Thyroid gland (tissue), 4 donors: ENCODE data around the gene RETREG1. TPM values are rescaled to one million over a fixed set of nuclear protein-coding genes. Genes with fewer than 3 reads are reported as not detected.

ENCODE experiments used
- DNase-seq, 2 donors: peaks; one replicate each; pipeline ENCODE4 v3.0.0-alpha.2; 2019
- H3K27ac ChIP-seq, 3 donors: fragments of 200-600 bp; sonication (generic); 1 replicate in 2 of 3; 2 replicates in 1 of 3; pipeline ENCODE4 v1.5.1; 2016 to 2019; ENCODE audit warnings: mild to moderate bottlenecking in 1 of 3, moderate library complexity in 1 of 3
- H3K27me3 ChIP-seq: fragments of 200-600 bp; sonication (generic); one replicate; pipeline ENCODE4 v1.5.1; 2019
- H3K36me3 ChIP-seq, 2 donors: fragments of 200-600 bp; sonication (generic); one replicate each; pipeline ENCODE4 v1.5.1; 2016 to 2019
- H3K4me1 ChIP-seq, 2 donors: fragments of 200-600 bp; sonication (generic); one replicate each; pipeline ENCODE4 v1.5.1; 2017 to 2019
- H3K4me3 ChIP-seq, 3 donors: fragments of 200-600 bp; sonication (generic); replicated peaks in 1 of 3; 1 replicate in 2 of 3; 2 replicates in 1 of 3; pipeline ENCODE4 v1.5.1; 2016; ENCODE audit warnings: mild to moderate bottlenecking in 1 of 3
- H3K9me3 ChIP-seq: fragments of 200-600 bp; sonication (generic); one replicate; pipeline ENCODE4 v1.5.1; 2017
- POLR2A ChIP-seq, 2 donors: fragments of 450-650 bp; IDR thresholded peaks; one replicate each; pipeline ENCODE4 v1.6.1; 2017; ENCODE audit warnings: antibody characterized with exemption in 2 of 2, mild to moderate bottlenecking in 2 of 2, moderate library complexity in 1 of 2
- WGBS, 2 donors: methylation state at CpG; one replicate each; pipeline ENCODE4 v1.1.5; 2017; 5-methylcytosine and 5-hydroxymethylcytosine counted together
- intact Hi-C: fragments of 100-400 bp; cut with DNase I; formaldehyde crosslinking; loops from one replicate; pipeline ENCODE4 v1.15.1; 2023
- total RNA-seq, 4 donors: library from RNA; depleted of rRNA; stranded (reverse); fragments of >200 nt; gene quantifications; one replicate each; pipeline ENCODE4 v1.2.3, GENCODE V29; 2016
- TF ChIP-seq, protein P1 (sequence below), 6 experiments: fragments of 200-600 bp in 3 of 6; fragments of 450-650 bp in 3 of 6; sonication (generic) in 3 of 6; IDR thresholded peaks; one replicate each; pipeline ENCODE4 v1.5.1; 2016 to 2019; ENCODE audit warnings: antibody characterized with exemption in 6 of 6, mild to moderate bottlenecking in 2 of 6, inconsistent platforms in 1 of 6, moderate library complexity in 1 of 6

RETREG1 gene
- total RNA-seq, 4 donors from 2014 or later = 14.8 to 22.1 (median 17.9) TPM

DNA sequence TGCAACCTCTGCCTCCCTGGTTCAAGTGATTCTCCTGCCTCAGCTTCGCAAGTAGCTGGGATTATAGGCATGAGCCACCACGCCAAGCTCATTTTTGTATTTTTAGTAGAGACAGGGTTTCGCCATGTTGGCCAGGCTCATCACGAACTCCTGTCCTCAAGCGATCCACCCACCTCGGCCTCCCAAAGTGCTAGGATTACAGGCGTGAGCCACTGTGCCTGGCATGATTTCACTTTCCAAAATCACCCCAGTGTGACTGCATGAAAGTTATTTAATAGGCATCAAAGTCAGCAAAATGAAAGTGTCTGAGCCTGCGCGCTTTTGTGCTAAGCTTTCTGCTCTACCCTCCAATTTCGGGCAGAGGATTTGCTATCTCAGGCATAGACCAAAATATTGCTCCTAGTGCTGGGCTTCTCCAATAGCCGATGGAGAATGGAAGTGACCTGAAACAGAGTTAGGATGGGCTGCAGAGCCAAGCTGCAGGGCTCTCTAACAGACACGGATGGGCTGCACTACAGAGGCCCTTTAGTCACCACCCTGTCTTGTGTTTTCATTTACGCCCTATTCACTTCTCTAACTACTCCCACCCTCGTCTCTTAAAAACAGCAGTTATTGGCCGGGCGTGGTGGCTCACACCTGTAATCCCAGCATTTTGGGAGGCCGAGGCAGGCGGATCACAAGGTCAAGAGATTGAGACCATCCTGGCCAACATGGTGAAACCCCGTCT lies 44.3 kb downstream of the RETREG1 start:
- no peak overlapping the region for H3K27ac ChIP-seq
- no peaks in the 10 kb centered on the region for H3K27me3 ChIP-seq
- TF ChIP-seq POLR2A (IDR thresholded peaks at IDR 0.05) = no peak
- TF ChIP-seq, protein P1, sequence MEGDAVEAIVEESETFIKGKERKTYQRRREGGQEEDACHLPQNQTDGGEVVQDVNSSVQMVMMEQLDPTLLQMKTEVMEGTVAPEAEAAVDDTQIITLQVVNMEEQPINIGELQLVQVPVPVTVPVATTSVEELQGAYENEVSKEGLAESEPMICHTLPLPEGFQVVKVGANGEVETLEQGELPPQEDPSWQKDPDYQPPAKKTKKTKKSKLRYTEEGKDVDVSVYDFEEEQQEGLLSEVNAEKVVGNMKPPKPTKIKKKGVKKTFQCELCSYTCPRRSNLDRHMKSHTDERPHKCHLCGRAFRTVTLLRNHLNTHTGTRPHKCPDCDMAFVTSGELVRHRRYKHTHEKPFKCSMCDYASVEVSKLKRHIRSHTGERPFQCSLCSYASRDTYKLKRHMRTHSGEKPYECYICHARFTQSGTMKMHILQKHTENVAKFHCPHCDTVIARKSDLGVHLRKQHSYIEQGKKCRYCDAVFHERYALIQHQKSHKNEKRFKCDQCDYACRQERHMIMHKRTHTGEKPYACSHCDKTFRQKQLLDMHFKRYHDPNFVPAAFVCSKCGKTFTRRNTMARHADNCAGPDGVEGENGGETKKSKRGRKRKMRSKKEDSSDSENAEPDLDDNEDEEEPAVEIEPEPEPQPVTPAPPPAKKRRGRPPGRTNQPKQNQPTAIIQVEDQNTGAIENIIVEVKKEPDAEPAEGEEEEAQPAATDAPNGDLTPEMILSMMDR (IDR thresholded peaks at IDR 0.05) = no peak
- no peaks in the 10 kb centered on the region for H3K36me3 ChIP-seq
- H3K9me3 ChIP-seq = no peaks in the 10 kb centered on the region
- WGBS, 2 donors = 87% methylated on average over 19 of the region's 19 CpGs
- H3K4me1 ChIP-seq = peaks cover 15 to 27% of the 10 kb centered on the region in 2 donors
- intact Hi-C loops = no loop called here
- H3K4me3 ChIP-seq = no peak overlapping the region
- no peak for DNase-seq

DNA sequence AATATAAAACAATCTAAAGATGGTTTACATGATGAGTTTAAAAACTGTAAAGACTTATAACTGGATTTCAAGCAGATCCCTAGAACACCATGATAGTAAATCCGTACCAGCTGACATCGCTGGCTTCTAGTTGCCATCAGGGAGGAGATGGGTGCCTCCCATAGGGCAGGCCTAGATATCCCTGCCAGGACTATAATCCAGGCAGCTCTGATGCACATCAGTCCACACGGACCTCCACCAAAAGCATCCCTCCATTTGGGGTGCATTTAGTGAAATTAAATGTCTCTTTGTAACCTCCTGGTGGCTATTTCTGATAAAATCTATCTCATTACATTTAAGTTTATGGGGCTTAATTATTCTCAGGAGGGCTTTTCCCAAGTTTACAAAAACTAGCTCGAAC lies 45.8 kb downstream of the RETREG1 start:
- Histone ChIP-seq H3K4me1 (peaks cover 15 to 27% of the 10 kb centered on the region in 2 donors), H3K4me3 (no peak overlapping the region), H3K27me3 (no peaks in the 10 kb centered on the region), H3K9me3 (no peaks in the 10 kb centered on the region), H3K27ac (no peak overlapping the region), H3K36me3 (no peaks in the 10 kb centered on the region)
- no peak for TF ChIP-seq POLR2A (IDR thresholded peaks at IDR 0.05)
- TF ChIP-seq, protein P1 (IDR thresholded peaks at IDR 0.05) = no peak
- WGBS, 2 donors = 73 to 80% methylated on average over 4 of the region's 4 CpGs
- no peak for DNase-seq
- intact Hi-C loops = no loop called here

DNA sequence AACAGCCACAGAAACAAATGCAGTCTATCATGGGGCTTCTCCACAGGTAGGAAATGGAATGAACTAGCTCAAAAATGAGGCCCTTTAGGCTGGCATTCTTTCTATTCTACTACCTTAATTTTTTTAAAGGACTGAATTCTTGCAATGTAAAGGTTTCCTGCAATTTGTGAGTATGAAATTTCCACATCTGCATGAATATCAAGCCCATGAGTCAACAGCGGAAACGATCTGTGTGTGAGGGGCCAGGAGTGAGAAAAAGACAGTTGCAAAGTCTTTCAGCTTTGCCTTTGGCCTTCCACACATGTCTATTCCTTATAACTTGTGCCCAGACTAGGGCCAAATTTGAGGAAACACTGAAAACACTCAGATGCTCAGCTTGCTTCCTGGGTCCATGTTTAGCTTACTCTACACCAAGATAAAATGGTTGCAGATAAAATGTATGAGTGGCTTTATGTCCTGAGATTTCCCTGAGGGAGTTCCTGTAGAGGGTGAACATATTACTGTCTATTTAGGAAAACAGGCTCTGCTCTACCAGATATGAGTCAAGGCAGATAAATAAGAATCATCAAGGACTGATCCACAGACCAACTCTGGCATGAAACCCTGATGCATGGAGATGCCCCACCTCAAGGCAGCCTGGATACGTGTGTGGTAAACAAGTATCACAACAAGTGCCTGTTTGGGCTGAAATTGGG lies 46.5 kb downstream of the RETREG1 start:
- no peak for DNase-seq
- H3K27me3 ChIP-seq = no peaks in the 10 kb centered on the region
- TF ChIP-seq POLR2A (IDR thresholded peaks at IDR 0.05) = no peak
- TF ChIP-seq, protein P1 (IDR thresholded peaks at IDR 0.05) = no peak
- peaks cover 15 to 22% of the 10 kb centered on the region in 2 donors for H3K4me1 ChIP-seq
- 80 to 83% methylated on average over 3 of the region's 3 CpGs for WGBS, 2 donors
- no peaks in the 10 kb centered on the region for H3K36me3 ChIP-seq
- no peak overlapping the region for H3K27ac ChIP-seq
- no peak overlapping the region for H3K4me3 ChIP-seq
- no peaks in the 10 kb centered on the region for H3K9me3 ChIP-seq
- intact Hi-C loops = no loop called here

DNA sequence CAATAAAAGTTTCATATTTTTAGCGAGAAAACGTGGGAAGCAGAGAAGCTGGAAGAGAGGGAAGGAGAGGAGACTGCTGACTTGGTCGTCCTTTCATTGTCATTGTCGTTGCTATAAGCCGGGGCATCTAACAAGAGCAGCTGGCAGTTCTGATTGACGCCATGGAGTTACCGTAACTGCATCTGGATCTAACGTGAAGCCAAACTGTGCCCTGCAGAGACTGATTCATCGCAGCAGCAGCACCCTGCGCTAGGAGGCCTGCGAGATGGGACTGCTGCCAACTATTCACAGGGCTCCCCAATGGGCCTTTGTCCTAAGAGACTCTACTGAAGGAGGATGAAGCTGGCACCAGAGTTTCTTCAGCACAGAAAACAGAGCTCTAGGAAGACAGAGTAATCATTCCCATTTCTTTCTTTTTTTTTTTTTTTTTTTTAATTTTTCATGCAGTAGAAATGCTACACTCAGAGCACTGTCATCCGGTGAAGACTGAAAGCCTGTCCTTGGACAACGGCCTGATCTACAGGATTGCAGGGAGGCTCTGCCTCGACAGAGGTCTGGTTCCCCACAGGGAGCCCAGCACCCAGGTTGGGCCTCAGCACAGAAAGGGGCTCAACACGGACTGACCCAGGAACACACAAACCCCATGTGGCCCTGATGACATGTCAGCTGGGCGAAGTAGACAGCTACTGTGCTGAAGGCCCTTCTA lies 47.8 kb downstream of the RETREG1 start:
- TF ChIP-seq, protein P1 (IDR thresholded peaks at IDR 0.05) = no peak
- no peak for TF ChIP-seq POLR2A (IDR thresholded peaks at IDR 0.05)
- H3K4me3 ChIP-seq = no peak overlapping the region
- peaks cover 7 to 10% of the 10 kb centered on the region in 2 donors for H3K4me1 ChIP-seq
- DNase-seq = no peak
- 90 to 92% methylated on average over 16 of the region's 16 CpGs for WGBS, 2 donors
- intact Hi-C loops = no loop called here
- H3K9me3 ChIP-seq = no peaks in the 10 kb centered on the region
- no peaks in the 10 kb centered on the region for H3K27me3 ChIP-seq
- no peak overlapping the region for H3K27ac ChIP-seq
- H3K36me3 ChIP-seq = no peaks in the 10 kb centered on the region
